ENCODE measurements around the gene TSR2.

The TSR2 gene, protein sequence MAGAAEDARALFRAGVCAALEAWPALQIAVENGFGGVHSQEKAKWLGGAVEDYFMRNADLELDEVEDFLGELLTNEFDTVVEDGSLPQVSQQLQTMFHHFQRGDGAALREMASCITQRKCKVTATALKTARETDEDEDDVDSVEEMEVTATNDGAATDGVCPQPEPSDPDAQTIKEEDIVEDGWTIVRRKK

DNA sequence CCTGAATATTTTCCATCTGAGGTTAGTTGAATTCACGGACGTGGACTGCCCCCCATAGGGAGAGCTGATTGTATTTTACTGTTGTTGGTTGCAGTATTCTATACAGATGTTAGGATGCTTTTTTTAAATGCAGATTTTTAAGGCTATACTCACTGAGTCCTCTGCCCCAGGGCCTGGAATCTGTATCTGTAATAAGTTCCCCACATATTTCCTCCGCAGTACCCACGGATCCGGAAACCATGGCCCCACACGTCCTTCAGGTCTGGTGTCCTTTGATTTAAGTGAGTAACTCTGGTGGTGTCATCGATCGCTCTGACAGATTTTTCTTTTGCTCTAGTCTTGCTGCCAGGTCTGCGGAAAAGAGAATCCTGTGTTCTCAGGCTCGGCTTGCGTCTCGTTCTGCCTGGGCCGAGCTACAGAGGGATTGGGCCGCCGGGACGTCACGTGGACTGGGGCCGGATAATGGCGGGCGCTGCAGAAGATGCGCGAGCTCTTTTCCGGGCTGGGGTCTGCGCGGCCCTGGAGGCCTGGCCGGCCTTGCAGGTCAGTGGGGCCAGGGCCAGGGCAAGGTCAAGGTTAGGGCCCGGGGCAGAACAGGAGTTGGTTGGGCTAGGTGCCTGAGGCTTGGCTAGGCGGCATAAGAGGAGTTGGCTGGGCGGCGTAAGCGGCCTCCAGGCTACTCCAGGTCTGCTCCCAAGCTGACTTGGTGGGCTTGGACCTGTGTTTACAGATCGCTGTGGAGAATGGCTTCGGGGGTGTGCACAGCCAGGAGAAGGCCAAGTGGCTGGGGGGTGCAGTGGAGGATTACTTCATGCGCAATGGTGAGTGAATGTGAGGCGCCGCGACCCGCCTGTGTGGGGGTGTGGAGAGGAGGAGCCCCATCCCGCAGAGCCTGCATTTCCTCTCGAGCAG is at the start of gene TSR2:
Gene TSR2, plus strand, starts transcription at position 445 of the 912 bp plus-strand sequence. Its CDS starts 18 bp downstream, at position 463.
- DNase-seq = peak; percentile 67 to 74

DNA sequence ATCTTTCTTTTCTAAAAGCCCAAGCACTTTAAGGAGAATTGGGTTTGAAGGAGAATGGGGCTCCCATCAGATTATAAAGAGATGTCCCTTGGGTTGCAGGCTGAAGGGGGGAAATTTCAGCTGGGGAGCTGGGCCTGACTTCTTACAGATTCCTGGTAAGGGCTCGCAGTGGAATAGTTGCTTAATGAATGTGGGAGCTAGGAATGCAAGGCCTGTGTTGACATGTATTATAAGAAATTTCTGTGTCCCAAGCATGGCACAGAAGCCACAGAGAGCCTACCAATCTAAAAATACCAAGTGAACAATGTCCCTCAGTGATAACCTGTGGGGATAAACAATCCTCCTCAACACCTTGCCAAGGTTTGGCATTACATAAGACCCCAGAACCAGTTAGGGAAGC is 43.1 kb upstream of the TSR2 start:
- DNase-seq = no peak

DNA sequence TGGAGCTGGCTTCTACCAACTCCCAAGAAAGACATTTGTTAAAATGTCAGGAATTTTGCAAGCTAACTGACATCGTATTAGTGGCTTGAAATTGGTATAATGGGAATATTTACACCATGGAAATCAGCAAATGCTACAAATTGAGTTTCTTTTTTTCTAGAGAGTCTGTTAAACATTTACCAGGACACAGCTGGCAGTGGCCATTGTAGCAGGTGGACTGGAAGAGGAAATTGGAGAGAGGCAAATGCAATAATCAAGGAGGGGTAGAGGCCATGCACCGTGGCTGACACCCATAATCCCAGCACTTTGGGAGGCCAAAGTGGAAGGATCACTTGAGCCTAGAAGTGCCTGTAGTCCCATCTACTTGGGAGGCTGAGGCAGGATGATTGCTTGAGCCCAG is 32.9 kb upstream of the TSR2 start:
- DNase-seq = no peak

DNA sequence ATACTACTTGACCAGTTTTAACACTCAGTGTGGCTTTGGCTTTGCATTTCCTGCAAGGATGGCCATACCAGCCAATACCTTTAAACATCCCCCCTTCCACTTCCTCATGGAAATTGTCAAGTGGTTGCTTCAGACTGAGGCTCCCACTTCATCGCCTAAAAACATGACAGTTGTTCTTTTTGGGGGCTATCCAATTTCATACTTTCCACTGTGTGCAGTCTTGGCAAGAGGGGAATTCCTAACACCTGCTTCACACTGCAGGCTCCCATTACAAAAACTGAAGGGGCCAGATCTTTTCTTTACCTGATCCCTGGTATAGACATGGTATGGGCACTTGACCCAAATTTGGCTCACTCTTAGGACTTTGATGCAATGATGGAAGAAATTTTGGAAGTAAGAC is 28.5 kb upstream of the TSR2 start:
- DNase-seq = no peak

DNA sequence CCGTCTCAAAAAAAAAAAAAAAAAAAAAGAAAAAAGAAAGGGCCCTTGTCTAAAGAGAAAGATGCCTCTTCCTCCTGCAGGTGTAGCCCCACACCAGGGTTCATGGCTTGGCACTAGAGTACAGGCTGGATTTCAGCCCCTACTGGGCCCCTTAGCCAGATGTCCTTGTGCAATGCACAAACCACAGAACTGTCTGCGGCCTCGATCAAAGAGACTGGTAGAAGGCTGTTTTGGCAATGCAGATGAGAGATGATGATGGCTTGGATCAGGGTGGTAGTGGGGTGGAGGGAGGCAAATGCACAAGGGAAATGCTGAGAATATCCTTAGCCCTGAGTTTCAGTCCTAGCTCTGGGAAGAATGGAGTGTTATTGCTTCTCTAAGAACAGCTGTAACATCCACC is 26.5 kb upstream of the TSR2 start:
- no peak for DNase-seq

DNA sequence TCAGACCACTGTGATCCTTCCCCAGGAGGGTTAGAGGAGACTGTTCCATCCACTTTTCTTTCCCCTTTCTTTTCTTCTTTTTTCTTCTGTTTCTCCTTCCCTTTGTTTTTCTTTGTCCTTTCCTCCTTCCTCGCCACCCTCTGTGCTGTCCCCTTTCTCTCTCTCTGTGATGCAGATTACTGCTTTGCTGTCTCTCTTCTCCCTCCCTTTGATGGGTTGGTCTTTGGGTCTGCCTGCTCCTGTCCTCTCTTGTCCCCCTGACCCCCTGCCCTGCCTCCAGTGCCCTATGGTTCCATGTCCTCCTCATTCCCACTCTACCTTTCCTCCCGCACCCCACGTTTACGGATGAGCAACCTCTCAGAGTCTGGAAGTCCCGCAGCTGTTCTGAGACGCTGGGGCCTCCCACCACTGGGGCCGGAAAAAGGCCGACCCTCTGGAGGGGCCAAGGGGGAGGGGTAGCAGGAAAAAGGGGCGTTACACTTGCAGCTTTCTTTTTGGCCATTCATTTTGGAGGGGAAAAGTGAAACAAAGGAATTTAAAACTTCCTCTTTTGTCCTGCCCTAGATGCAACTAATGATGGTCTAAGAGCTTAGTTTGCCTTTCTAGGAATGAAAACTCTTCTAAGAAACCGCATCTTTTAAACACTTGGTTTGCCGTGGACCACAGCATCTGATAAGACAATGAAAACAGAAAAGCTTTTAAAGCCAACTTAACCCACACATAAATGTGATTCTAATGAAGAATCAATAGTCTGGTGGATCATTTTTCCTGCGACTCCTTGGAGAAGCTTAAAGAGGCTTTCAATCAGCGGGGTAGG is 24.5 kb upstream of the TSR2 start:
- no peak for DNase-seq

DNA sequence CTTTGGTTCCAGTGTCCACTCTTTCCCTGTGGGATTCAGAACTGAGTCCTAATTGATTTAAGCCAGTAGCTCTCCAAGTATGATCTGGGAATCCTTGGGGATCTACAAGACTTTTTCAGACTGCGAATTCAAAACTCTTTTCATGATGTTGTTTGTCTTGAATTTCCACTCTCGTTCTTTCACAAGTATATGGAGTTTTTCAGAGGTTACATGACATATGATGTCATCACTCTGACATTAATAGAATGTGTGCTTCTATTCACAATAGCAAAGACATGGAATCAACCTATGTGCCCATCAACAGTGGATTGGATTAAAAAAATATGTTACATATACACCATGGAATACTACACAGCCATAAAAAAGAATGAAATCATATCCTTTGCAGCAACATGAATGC is 23.2 kb upstream of the TSR2 start:
- DNase-seq = no peak

DNA sequence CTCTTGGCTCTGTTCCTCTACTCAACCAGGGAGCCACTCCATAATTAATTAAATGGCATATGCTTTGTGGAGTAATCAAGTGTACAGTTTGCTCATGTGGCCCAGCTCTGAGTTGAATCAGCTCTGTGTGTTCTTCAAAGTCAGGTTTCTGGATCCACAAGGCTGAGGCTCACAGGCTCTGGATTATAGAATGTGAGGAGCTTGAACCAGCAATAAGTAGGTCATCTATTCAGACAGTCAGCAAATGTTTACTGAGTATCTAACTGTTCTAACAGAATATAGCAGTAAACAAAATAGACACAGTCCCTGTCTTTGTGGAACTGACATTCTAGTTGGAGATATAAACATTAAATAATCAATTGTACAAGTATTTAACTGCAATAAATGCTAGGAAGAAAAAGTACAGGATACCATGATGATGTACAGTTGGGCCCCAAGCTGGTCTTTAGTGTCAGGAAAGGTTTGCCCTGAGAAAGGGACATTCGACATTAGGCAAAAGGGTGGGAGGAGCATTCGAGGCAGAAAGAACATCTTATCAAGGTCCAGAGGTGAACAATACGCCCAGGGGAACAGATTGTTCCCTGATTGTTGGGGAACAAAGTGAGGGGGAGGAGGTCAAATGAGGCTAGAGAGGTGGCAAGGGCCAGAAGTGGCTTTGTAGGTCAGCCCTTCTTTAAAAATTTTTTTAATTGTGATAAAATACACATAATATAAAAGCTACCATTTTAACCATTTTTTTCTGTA is 20.5 kb upstream of the TSR2 start:
- no peak for DNase-seq

DNA sequence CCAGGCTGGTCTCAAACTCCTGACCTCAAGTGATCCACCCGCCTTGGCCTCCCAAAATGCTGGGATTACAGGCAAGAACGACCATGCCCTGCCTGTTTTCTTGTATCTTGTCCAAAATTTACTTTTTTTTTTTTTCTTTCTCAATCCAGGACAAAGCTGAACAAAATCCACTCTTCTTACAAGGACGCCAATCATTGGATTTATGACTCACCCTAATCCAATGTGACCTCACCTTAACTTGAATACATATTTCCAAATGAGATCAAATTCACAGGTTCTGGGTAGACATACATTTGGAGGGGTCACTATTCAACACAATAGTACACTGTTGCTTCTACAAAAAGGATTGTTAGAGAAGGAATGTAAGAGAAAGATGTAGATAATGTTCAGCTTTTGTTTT is 18.0 kb upstream of the TSR2 start:
- no peak for DNase-seq

DNA sequence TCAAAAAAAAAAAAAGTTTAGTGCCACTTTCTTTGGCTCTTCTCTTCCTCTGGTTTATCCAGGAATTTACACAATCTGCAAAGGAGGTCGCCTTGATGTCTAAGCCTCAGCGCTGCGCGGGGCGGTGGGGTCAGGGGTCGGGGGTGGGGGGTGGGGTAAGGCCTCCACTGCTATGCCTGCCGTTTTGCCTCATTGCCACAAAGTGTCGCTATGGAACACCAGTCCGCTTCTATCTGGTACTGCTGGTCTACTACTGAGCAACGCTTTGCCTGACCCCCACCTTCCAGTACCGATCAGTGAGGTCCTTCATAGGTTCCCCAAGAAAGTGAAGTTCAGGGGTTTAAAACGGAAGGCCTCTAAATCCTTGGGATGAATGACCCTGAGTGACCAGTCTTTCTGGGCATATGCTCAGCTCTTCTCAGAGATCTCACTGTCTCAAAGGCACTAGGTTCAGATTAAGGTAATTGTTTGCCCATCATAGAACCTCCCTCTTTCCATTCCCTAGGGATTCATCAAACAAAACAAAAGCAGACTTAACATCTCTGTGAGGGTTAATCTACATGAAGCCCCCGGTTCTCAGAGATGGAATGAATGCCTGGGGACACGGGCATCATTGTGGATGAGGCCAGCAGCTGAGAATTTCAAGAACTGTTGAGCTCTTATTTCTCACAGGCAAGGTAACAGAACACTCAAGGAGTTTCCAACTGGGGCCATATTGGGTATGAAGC is 16.9 kb upstream of the TSR2 start:
- DNase-seq = no peak

DNA sequence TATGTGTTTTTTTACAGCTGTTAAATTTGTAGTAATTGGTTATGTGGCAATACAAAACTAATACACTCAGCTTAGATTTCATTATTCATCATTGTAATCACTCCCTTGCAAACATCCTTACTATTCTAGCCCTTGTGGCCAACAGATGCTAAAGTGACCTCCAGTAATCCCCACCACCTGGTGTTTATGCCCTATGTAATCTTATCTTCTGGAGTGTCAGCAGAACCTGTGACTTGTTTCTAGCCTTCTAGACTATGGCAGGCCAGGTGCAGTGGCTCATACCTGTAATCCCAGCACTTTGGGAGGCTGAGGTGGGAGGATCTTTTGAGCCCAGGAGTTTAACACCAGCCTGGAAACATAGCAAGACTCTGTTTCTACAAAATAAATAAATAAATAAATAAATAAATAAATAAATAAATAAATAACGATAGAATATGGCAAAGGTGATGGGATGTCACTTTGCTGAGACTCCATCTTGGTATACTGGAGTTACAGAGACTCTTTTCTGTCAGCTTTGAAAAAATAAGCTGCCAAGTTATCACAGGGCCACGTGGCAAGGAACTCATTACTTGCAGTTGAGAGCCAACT is 12.3 kb upstream of the TSR2 start:
- no peak for DNase-seq

DNA sequence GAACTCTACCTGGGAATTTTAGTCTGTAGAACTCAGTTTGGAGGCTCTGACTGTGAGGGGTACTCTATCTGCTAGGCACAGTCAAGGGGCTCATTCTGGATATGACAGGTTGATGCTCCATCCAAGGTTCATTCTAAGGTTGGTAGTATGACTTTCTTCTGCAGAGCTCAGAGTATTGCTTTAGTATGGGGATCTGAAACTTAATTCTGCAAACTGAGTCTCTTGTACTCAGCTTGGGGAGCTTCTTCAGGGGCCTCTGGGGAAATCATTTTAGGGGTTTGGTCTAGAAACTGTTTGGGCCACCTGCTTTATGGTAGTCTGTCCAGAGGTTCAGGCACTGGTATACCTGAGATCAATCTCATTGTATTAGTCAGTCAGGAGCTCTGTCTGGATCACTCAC is 9.7 kb upstream of the TSR2 start:
- DNase-seq = no peak

DNA sequence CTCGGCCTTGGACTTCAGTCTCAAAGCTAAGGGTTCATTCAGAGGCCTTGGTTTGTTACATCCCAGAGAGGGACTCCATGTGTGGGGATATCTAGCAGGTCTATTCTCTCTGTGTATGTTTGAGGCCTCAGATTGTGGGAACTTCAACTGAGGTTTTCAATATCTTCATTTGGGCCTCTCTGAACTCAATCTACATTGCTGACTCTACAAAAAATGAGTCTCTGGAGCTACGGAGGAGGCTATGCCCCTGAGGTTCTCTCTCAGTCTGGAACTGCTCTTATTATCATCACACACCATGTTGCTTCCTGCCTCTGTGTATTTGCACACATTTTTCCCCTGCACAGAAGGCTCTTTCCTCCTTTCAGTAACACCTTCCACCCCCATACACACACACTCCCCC is 5.1 kb upstream of the TSR2 start:
- no peak for DNase-seq

DNA sequence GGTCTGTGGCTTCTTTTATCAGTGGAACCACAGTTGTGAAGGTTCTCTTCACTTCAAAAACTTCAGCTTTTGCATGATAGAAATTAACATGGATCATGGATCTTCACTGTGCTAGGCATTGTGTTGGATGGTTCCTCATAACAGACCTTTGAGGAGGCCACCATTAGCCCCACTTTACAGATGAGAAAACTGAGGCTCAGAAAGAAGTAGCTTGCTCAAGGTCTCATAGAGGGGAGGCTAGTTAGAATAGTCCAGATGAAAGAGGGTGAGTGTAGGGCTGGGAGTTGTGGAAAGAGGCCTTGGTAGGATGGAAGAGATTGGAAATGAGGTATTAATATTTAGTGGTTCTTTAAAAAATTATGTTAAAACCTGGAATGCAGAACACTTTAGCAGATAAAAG is 2.6 kb downstream of the TSR2 start:
- no peak for DNase-seq

DNA sequence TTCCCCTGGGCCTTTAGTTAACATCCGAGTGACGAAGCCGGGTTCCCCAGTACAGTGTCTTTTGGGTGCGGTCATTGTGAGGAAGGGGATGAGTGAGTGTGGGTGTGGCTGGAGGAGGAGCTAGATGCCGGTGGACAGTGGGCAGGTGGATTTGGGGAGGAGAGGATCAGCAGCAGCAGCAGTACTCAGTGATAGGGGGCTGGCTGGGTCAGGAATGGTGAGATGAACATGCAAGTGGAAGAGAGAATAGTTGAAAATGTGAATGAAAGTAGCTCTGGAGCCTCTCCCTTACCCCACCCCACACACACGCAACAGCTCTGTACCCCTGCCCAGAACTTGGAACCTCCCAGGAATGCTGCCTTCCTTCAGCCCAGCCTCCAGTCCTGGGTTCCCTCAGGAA is 4.5 kb downstream of the TSR2 start:
- DNase-seq = no peak

DNA sequence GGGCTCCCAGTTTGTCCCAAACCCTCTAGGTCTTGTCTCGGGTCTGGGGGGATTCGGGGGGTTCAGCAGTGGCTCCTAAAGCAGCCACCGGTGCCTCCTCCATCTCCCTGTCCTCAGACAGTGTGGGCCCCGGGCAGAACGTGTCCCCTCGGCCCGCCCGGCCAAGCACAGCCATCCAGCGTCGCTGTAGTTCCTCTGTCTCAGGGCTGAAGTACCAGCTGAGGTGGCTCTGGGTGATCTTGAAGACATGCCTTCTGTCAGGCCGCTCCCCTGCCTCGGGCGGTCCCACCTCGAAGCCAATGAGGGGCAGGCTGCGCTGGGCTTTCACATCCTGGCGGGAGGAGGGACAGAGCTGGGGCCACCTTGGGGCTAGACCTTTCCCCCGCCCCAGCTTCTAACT is 5.9 kb downstream of the TSR2 start:
- DNase-seq = no peak

DNA sequence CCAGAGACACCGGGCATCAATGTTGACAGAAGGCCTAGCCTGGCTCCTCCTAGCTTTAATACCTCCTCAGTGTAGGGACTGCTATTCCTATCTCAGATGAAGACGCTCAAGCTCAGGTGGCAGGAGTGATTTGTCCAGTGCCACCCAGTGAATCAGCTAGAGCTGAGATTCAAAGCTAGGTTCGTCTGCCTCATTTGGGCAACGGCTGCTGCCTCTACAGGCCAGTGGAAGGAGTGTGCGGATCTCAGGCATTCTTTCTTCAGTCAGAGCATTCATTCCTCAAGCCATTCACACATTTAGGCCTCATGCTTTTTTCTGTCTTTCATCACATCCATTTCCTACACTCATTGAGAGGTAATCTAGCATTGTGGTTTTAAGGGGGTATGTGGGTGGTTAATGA is 7.3 kb downstream of the TSR2 start:
- no peak for DNase-seq

DNA sequence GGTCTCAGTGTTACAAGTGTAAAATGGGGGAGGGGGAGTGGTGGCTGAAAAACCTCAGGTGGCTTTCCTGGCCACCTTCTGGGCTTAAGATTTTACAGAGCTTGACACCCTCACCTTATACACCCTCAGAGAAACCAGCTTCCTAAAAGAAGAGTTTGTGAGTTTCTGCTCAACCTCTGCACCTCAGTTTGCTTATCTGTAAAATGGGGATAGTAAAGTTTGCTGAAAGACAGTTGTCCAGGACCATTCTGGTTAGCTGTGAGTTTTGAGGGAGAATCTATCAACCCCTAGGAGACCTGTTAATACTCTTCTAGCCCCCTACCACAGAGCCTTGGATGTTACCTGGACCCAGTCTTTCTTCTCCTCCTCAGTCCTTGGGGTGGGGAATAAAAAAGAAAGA is 9.7 kb downstream of the TSR2 start:
- DNase-seq = no peak

DNA sequence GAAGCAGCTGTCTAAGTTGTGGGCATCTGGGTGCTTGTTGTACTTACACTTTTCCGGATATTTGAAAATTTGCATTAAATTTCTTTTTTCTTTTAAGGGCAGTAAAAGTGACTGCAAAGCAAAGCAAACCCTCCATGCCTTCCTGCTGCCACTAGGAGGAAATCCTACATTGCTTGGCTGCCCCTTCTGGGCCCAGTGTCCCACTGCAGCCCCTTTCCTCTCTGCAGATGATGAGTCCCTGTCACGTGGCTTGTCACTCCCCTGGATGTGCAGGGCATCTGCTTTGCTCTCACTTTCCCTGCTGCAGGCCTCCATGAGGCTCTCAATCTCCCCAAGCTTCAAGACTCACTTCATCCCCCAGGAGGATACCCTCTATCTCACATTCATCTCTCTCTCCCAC is 12.7 kb downstream of the TSR2 start:
- DNase-seq = no peak

DNA sequence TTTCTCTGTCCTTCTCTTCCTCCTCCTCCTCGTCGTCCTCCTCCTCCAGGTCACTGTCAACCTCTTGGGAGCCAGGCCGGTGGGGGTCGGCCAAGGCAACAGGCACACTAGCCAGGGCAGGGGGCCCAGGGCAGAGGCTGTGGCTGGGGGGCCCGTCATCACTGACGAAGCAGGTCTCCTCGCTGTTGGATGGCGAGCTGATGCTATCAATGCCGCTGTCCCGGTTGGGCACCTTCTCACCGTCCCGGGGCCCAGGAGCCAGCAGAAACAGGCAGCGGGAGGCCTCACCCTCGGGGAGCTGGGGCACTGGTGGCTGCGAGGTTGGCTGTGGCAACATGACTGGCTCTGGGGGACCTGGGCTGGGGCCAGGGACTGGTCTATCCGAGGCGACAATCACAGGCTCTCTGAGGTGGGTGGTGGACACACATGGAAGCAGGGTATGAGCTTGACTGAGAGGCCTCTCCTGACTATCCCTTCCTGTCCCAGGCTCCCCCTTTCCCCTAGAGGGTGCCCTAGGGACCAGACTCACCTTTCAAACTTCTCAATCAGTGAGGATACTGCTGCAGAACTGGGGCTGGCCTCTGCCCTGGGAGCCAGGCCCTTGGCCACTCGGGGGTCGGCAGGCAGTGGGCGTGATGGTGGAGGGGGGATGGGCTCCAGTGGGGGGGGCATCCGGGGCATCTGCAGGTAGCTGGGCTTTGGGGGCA is 30.0 kb downstream of the TSR2 start:
- DNase-seq = no peak
